DMS79 (cell line): Measurements from ENCODE around the gene SPOCK2.

Source experiments
- DNase-seq: peaks from one replicate; lab custom pipeline; 2025; lab: John Stamatoyannopoulos, UW

The SPOCK2 gene

GRCh38 chr10:72087392-72087968, 871 bp downstream of the SPOCK2 start:
- no peak for DNase-seq

DNA sequence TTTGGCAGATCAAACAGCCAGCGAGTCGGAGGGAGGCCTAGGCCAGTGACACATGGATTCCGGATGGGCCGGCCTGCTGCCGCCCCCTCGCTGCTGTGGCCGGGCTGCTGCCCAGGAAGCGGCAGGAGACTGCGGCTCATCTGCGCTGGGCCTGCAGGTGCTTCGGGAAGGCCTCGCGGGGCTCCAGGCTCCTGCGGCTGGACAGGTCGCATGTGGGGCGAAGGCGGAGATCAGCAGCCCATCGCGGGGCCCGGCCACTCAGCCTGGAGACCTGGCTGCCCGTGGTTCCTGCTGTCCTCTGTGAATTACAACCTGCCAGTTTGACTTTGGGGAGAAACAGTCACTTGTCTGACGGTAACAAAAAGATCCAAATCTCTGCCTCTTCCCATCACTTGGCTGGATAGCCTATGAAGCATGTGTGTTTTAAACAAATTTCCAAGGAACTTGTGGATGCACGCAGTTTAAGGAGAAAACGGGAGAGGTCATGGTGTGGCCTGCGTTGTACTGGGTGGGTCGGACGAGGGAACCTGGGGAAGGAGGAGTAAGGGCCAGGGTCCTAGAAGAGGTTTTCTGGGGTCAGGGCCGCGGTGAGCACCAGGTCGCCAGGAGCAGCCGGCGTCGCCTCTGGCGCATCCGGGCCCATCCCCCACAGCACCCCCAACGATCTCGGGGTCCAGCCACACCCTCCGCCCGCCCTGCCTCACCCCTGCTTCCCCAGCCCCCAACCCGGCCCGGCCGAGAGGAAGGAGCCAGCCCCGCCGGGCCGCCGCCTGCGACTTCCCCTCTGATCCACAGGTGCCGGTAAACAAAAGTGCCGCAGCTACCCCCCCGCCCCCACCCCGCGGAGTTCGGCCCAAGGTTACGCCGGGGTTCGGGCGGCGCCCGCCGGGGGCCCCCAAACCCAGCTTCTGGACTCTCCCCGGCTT, 1.6 kb downstream of the SPOCK2 start:
- no peak for DNase-seq

GRCh38 chr10:72085864-72086465, 2.4 kb downstream of the SPOCK2 start:
- no peak for DNase-seq

DNA sequence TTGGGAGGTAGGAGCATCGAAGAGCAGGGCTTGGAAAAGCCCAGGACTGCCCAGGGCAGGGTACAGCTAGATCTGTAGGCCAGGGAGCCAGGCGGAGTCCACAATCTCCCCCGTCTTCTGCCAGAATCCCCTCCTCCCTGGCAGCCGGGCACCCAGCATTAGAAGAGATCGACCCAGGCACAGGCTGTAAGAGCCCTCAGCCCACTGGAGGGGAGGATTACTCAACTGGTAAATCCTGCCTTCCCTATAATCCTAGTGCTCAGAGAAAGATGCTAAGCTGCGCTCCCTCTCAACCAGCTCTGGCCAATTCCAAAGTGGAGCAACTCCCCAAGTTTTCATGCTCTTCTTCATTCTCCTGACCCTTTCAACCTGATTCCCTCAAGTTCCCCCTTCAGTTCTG, 3.2 kb downstream of the SPOCK2 start:
- no peak for DNase-seq

GRCh38 chr10:72083790-72084459, 4.4 kb downstream of the SPOCK2 start:
- no peak for DNase-seq

DNA sequence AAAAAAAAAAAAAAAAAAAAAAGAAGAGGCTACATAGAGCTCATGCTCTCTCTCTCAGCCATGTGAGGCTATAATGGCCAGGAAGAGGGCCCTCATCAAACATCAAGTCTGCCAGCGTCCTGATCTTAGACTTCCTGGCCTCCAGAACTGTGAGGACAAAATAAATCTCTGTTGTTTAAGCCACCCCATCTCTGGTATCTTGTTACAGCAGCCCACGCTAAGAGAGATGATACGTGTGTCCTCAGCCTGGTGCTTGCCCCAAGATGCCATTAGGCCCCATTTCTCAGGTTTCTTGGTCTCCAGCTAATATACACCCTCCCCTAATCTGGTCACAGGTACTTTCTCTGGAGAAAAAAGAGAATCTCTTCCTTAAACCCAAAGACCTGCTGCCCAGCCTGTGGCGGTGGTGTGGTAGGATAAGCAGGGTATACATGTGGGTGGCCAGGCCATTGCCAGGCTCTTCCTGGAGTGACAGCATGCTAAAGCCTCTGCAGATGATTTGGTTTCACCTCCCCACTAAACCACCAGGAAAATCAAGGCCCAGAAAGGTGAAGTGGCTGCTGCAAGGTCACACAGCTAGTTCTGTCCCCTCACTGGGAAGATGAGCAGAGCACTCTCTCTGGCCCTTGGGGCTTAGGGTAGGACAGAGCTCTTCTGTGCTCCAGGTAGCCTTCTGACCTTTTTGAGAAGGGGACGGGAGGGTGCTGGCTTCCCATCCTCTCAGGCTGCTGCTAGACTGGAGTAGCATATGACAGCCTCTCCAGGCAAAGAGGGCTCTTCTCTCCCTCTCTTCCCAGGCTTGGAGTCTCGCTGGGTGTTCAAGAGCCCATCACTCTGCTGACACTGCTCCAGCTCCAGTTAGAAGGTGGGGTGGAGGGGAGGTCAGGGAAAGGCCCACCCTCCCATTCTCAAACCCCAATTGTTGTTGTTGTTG, 5.2 kb downstream of the SPOCK2 start:
- DNase-seq = peak; percentile 18

DNA sequence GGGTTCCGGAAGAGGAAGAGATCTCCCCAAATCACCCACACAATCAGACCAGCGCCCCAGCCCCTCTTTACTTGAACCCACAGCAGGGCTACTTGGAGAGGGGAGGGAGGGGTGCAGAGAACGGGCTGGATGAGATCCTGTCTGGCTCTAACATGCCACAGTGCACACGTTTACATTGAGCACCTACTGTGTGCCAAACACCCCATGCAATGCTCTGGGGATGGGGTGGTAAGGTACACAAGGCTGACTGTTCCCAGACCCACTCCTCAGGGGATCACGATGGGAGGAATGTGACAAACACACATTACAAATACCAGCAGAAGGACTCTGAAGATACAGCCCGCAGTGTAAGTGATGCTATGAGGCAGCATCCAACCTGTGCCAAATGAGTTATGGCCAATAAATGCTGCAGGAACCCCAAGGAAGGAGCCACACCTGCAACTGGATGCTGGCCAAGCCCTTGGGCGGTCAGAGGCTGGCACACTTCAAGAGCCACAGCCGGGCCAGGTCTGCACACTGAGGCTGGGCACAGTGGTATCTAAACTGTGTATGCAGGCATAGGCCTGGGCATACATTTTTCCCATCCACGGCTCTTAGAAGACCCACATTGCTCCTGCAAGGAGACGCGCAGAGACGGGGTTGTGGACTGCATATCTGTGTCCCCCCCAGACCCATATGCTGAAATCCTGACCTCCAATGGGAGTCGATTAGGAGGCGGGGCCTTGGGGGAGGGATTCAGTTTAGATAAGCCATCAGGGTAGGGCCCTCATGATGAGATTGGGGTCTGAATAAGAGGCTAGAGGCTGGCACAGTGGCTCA, 6.4 kb downstream of the SPOCK2 start:
- peak; percentile 70 for DNase-seq

DNA sequence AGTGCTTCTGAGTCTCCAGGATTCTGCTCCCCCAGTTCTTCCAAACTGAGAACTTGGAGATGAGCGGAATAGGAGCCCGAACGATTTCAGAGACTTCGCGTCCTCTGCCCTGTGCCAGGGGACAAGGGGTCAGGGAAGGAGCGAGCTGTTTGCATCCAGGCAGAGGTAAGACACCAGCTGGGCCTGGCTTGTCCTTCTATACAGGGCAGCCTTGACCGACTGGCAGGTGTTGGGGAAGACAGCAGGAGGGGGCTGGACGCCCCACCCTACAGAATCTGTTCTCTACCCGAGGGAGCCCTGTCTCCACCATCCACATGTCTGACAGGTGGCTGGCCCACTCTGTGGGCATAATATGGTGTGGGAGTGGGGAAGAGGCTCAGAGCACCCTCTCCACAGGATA, 7.1 kb downstream of the SPOCK2 start:
- DNase-seq = no peak

DNA sequence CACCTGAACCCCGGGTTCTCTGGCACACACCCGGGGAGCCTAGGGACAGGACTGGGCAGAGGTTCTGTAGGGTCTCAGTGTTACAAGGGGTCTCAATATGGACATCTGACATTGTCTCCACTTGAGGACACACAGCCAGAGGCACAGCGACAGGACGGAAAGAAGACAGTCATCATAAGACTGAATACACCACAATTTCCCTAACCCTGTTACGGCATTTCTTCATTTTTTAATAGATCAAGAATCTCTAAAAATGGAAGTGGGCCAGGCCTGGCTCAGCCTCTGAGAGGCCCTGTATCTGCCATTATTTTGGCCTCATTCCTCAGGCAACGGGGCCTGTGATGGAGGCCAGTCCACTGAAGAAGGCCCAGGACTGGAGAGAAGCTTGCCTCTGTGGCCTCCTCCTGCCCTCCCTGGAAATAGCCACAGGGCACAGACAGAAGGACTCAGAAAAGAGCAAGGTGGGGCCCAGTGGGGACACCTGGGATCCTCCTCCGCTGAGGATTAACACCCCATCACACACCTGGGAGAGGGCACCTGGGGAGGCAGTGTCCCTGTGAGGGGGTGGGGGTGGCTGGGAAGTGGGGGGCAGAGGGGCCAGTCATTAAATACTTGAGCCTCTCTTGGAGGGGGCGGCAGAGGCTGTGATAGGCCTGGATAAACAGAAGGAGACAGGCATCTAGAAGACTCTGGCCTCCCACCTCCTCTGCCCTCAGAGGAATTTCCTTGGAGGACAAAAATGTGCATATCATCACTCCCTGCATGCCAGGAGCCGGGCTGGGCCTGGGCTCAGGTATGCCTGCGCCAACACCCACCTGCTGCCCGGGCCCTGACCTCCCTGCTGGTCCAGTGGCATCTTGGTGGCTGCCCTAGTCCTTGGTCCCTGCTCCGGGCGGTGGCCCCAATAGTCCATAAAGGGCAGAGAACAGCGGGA, 8.0 kb downstream of the SPOCK2 start:
- no peak for DNase-seq

GRCh38 chr10:72079356-72079755, 9.0 kb downstream of the SPOCK2 start:
- DNase-seq = no peak

- DNase-seq = no peak
These were observed 10.9 kb downstream of the SPOCK2 start for GRCh38 chr10:72077275-72077990.

- DNase-seq = no peak
These were observed 11.6 kb downstream of the SPOCK2 start for GRCh38 chr10:72076756-72077155.

- no peak for DNase-seq
These were observed 12.8 kb downstream of the SPOCK2 start for GRCh38 chr10:72075376-72076115.

DNA sequence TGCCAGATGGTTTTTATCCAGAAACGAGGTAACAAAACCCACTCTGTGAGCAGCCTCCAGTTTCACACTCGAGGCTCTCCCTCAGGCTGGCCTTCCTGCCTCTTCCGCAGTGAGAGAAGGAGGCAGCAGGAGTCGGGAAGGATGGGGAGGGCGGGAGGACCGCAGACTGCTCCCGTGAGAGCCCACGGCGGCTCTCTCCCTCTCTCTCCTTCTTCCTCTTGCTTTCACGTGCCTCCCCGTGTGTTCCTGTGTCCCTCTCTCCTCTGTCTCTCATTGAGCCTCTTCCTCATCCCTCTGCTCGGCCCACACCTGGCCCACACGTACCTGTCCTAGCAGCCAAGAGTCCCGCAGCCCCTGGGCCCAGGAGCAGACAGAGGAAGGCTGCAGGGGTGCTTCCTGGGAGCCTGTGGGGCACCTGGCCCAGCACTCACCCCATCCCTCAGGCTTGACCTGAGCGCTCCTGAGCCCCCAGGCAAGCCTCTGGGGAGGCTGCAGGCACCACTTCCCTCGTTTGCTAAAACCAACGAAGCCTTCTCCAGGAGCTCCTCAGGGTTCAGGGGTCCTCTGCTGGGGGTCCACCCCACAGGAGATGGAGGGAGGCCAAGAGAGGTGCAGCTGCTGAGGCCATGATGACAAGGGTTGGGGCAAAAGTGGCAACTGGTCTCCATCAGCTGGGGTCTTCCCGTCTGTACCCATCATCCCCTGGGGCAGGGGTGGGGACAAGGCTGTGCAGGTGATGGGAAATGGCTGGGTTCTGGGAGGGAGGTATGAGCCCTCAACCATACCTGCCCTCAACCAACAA, 13.6 kb downstream of the SPOCK2 start:
- no peak for DNase-seq

DNA sequence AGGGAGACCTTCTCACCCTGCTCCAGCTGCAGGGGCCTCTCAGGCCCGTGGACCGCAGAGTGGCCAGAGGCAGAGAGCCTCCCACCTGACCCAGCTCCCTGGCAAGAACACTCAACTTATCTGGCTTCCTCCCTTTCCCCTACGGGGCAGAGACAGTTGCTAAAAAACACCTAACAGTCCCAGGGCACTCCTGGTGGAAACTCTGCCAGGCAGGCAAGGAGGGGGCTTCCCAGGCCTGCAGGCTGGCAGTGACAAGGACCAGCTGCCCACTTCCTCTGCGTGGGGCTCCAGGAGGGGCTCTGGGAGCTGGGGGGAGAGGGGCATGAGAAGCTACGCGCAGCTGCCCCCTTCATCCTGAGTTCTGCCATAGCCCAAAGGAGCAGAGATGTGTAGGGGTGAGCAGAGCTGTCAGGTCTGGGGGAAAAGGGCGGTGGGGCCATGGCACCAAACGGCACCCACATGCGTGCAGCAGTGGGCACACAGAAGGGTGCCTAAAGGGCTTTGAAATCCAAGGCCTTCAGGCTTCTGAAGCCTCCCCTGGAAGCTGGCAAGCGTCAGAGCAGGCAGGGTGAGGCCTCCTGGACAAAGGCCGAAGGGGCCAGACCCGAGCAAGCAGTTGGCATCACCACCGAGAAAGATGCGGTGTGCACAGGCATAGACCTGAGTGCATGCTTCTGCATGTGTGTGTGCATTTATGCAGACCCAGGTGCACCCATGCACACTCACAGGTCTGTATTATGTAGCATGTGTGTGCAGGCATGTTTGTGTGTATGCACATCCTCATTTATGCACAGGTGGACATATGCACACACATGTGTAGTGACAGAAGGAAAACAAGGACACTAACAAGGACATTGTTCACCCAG, 14.4 kb downstream of the SPOCK2 start:
- no peak for DNase-seq

DNA sequence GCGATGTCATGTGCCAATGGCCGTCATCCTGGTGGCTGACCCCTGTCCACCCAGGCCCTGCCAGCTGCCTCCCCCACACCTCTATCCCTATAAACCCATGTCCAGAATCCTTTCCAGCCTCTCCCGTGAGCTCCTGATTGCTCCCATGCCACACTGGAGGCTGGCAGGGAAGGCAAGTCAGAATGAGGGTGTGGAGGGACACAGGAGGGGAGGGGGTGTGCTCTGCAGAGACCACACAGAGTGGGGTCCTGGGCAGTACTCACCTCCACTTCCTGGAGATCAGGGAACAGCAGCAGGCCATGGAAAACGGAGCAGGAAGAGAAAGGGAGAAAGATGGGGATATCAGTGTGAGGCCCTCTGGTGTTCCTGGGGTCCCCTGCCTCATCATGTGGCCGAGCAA, 15.7 kb downstream of the SPOCK2 start:
- DNase-seq = no peak
